Measurements from ENCODE around the gene SGO1.
"Not testable (repeated sequence)": the region's sequence is repeated elsewhere in the genome, so short reads cannot be mapped to it uniquely, and the experiment has no call there.

Gene SGO1

DNA sequence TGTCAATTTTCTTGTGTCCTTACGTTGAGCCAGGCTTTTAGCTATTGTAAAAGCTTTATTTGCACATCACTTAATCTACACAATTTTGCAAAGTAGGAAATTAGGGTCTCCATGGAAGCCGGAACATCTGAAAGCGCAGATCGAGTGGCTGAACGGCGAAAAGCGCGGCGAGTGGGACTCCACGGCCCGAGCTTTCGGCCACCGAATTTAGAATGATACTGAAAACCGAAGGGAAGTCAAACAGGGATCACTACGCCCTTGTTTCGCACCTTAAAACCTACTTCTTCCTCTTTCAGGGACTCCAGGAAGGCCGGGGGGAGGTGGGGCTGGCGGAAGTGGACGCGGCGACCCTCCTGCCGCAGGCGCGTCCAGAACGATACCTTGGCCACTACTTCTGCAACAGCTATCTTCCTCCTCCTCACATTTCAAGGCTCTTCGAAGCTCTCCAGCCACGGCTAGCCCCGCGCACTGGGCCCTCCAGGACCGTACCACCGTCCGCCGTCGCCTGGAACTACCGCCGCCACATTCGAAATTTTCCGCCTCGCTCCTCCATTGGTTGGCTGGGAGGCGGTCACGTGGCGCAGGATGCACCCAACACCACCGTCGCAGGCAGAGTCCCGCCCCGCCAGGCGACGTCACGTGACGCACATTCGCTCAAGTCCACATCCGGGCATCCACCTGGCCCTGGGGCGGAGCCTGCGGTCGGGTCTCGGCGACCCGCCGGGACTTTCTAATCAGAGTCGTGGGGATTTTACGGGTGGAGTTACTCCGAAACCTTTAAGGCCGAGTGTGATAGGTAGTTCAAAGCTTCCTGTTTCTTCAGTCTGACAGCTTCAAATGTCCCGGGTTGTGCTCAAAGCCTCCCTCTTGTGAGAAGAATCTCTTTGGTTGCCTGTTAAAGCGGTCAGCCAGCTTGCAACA lies at the start of gene SGO1:
Gene SGO1 (minus strand): TSS at position 528 of the 921 bp plus-strand sequence. CDS start 2,179 bp downstream, outside the sequence.
- peak; percentile 93 for DNase-seq (ENCODE audit: low read depth)
- peak within 1 kb of the TSS; percentile 93 for H3K4me3 ChIP-seq (ENCODE audit: low read depth, low read length)

GRCh38 chr3:20235796-20236195 lies 49.8 kb upstream of the SGO1 start:
- DNase-seq (ENCODE audit: low read depth): no peak
- H3K4me3 ChIP-seq (ENCODE audit: low read depth, low read length): no peak overlapping the region

DNA sequence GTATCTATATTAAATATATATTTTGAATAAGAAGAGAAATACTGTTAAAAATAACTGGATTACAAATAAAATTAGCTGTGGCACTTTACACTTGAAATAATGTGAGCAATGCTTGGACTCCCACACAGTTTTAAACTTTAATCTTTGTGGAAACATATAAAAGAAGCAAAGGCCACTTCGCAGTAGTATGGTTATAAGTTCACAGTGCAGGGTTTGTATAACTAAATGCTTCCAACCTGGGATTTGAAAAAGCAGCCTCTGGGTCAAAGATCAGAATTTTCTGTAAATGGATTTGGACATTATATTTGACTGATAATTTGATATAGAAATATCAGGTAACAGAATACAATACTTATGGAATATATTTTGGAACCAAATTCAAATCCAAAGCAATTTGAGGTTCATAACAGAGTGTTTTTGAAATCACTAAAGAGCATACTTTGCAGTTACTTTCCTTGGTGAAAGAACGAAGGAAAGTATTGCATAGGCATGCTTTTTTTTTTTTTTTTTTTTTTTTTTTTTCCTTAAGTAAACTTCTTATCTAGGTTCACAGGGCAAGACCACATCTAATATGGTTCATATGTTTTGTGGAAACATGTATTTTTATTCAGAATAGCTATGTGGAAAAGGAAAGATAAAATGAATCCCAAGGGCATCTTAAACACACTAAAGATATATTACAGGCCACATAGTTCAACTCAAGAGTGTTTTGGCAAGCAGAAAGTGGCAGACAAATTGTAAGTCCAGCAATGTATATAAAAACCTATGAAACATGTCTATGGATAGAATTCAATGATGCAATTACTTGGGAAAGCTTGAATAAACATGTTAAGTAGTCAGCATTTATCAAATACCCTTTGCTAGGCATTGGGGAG lies 47.1 kb upstream of the SGO1 start:
- H3K4me3 ChIP-seq (ENCODE audit: low read depth, low read length): no peak overlapping the region
- DNase-seq (ENCODE audit: low read depth): no peak

DNA sequence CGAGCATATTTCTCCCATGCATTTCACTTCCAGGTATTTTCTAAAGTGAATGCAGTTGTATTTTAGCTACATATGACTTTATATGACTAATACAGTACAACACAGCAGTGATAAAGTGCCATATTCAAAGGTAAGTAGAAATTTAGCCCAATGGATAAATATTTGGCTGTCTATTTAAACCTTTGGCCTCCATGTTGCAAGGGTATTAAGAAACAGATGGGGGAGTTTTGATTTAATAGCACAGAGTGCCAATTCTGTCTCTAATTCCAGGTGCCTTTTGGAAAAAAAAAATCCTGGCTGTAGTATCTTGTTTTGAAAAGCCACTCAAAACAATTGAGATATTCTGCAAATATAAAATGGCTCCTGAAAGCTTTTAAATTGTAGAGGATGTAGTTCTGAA lies 44.9 kb upstream of the SGO1 start:
- no peak for DNase-seq (ENCODE audit: low read depth)

GRCh38 chr3:20225769-20226168 lies 39.8 kb upstream of the SGO1 start:
- no peak overlapping the region for H3K4me3 ChIP-seq (ENCODE audit: low read depth, low read length)
- no peak for DNase-seq (ENCODE audit: low read depth)

More for the DNA sequence above, 44.9 kb upstream of the SGO1 start:
- no peak overlapping the region for H3K4me3 ChIP-seq (ENCODE audit: low read depth, low read length)

GRCh38 chr3:20222274-20222673 lies 36.3 kb upstream of the SGO1 start:
- no peak for DNase-seq (ENCODE audit: low read depth)
- no peak overlapping the region for H3K4me3 ChIP-seq (ENCODE audit: low read depth, low read length)

- DNase-seq (ENCODE audit: low read depth): no peak
- H3K4me3 ChIP-seq (ENCODE audit: low read depth, low read length): no peak overlapping the region
Measured at GRCh38 chr3:20218215-20218614, 32.2 kb upstream of the SGO1 start.

DNA sequence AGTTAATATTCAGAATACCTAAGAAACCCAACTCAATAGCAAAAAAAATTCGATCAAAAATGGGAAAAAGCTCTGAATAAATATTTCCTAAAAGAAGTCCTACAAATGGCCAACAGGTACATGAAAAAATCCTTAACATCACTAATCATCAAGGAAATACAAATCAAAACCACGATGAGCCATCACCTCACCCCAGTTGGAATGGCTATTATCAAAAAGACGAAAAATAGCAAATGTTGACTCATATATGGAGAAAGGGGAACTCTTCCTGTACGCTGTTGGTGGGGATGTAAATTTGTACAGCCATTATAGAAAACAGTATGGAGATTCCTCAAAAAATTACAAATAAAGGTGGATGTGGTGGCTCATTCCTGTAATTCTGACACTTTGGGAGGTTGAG lies 29.6 kb upstream of the SGO1 start:
- H3K4me3 ChIP-seq (ENCODE audit: low read depth, low read length): no peak overlapping the region
- DNase-seq (ENCODE audit: low read depth): no peak

DNA sequence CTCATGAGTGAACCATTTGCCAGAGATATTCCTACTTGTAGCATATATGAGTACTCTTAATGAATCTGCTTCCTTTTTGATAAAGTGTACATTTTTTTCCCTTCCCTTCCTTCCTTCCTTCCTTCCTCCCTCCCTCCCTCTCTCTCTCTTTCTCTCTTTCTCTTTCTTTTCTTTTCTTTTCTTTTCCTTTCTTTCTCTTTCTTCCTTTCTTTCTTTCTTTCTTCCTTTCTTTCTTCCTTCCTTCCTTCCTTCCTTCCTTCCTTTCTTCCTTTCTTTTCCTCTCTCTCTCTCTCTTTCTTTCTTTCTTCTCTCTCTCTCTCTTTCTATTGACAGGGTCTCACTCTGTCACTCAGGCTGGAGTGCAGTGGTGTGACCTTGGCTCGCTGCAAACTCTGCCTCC lies 27.5 kb upstream of the SGO1 start:
- DNase-seq (ENCODE audit: low read depth): not testable (repeated sequence)

GRCh38 chr3:20207945-20208344 lies 21.9 kb upstream of the SGO1 start:
- H3K4me3 ChIP-seq (ENCODE audit: low read depth, low read length); DNase-seq (ENCODE audit: low read depth): not testable (repeated sequence)

More for the DNA sequence above, 27.5 kb upstream of the SGO1 start:
- H3K4me3 ChIP-seq (ENCODE audit: low read depth, low read length): not testable (repeated sequence)

DNA sequence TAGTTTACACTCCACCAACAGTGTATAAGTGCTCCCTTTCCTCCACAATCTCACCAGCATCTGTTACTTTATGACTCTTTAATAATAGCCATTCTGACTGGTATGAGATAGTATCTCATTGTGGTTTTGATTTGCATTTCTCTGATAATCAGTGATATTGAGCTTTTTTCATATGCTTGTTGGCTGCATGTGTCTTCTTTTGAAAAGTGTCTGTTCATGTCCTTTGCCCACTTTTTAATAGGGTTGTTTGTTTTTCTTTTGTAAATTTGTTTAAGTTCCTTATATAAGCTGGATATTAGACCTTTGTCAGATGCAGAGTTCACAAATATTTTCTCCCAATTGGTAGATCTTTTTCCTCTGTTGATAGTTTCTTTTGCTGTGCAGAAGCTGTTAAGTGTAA lies 19.9 kb upstream of the SGO1 start:
- not testable (repeated sequence) for H3K4me3 ChIP-seq (ENCODE audit: low read depth, low read length); DNase-seq (ENCODE audit: low read depth)

DNA sequence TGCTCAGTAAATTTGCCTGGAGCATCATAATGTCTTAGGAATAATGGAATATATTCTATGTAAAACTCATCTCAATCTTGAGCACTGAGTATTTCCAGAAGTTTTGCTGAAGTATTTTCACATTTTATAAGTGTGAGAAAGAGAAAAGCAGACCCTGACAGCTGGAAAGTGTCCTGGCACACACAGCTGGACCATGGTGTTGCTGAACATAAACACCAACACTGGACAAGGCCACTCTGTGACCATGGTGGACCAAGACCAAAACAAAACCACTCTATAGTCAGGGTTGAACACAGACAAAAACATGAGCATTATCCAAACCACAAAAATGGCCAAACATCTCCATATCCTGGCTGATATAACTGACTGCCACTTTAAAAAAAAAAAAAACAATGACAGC lies 15.1 kb upstream of the SGO1 start:
- no peak for DNase-seq (ENCODE audit: low read depth)
- H3K4me3 ChIP-seq (ENCODE audit: low read depth, low read length): no peak overlapping the region

DNA sequence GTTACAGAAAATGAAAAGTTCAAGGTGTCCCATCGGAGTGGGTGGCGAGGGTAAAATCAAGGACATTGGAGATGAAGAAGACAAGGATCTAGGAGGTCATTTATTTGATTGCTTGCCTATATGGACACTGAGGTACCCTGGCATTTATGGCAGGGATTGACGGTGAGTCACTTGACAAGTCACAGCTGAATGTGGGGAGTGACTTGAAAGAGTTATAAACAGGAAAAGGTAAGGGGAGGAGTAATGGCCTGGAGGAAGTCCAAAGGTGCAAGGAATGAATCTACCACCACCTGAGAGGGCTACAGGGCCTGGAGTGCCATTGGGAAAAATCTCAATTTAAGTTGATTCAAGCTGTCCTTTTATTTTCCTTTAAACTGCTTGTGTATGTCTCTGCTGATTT lies 11.8 kb upstream of the SGO1 start:
- H3K4me3 ChIP-seq (ENCODE audit: low read depth, low read length): no peak overlapping the region
- no peak for DNase-seq (ENCODE audit: low read depth)

DNA sequence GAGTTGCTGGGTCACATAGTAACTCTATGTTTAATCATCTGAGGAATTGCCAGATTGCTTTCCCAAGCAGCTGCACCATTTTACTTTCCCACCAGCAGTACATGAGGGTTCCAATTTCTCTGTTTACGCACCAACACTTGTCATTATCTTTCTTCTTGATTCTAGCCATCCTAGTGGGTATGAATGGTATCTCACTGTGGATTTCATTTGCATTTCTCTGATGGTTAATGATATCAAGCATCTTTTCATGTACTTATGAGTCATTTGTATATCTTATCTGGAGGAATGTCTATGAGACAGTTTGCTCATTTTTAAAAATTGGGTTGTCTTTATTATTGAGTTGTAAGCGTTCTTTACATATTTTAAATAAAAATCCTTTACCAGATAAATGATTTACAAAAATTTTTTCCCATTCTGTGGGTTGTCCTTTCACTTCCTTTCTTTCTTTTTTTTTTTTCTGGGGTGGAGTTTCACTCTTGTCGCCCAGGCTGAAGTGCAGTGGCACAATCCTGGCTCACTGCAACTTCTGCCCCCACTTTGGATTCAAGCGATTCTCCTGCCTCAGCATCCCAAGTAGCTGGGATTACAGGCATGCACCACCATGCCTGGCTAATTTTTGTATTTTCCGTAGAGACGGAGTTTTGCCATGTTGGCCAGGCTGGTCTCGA lies 8.9 kb upstream of the SGO1 start:
- H3K4me3 ChIP-seq (ENCODE audit: low read depth, low read length): no peak overlapping the region
- DNase-seq (ENCODE audit: low read depth): no peak

- DNase-seq (ENCODE audit: low read depth): no peak
- H3K4me3 ChIP-seq (ENCODE audit: low read depth, low read length): no peak overlapping the region
Measured at GRCh38 chr3:20190991-20191390, 5.0 kb upstream of the SGO1 start.

GRCh38 chr3:20186600-20187004 lies 596 bp upstream of the SGO1 start:
- no peak for DNase-seq (ENCODE audit: low read depth)
- peak overlapping the region; percentile 93 for H3K4me3 ChIP-seq (ENCODE audit: low read depth, low read length)

DNA sequence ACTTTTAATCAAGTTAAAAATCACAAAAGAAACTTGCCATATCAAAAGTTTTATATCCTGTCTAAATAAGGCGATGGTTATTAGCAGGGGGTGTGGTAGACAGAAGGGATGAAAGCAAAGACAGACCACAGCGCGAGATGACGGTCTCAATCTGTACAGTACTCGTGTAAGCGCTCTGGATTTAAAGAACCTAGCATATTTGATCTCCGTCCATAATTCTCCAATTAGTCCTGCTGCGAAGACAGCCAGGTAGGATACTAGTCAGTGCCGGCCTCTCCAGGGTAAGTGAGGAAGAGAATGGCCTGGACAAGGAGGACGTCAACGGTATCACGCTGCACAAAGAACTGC lies 701 bp downstream of the SGO1 start:
- DNase-seq (ENCODE audit: low read depth): no peak

DNA sequence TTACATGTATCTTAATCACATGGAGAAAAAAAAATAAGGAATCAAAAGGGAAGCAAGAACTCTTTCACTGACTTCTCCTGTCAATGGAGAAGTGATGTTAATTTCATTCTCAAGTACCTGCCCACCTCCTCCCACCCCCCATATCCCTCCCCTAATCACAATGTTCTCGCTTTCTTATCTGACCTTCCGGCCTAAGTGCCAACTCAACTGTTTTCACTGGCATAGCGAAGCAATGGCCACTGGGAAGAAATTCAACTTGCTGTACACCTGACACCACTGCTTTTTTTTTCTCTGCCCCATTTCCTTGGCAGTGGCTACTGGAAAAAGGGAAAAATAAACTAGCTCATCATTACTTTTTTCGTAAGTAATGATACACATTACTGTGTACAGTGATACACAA lies 3.8 kb downstream of the SGO1 start:
- no peak for DNase-seq (ENCODE audit: low read depth)
- H3K4me3 ChIP-seq (ENCODE audit: low read depth, low read length): no peak overlapping the region

More for the DNA sequence above, 701 bp downstream of the SGO1 start:
- peak overlapping the region; percentile 93 for H3K4me3 ChIP-seq (ENCODE audit: low read depth, low read length)

- H3K4me3 ChIP-seq (ENCODE audit: low read depth, low read length): no peak overlapping the region
- no peak for DNase-seq (ENCODE audit: low read depth)
Measured at GRCh38 chr3:20181276-20181675, 4.7 kb downstream of the SGO1 start.

Data from skeletal muscle cell (primary cell).